ENCODE measurements around the gene RBPMS2.

DNA sequence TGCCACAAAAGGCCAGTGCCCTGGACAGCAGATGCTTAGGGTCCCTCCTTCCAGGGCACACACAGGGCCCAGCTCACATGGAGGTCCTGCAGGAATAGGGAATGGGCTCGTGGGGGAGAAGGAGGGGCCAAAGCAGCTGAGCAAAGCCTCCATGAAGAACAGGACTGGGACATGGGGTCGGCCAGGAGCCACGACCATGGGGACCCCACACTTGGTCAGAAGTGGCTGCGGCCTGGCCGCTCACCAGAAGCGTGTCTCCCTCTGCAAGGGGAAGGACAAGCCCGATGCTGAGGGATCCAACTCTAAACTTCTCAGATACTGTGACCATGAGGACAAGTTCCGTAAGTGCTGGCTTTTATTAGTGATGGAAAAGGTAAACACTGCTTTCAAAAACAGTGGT, 15.3 kb downstream of the RBPMS2 start:
- no peak for TF ChIP-seq EZH2 (IDR thresholded peaks at IDR 0.05; ENCODE audit: borderline replicate concordance, insufficient read depth, low read depth, low read length, poor library complexity, severe bottlenecking)
- TF ChIP-seq, protein P1, sequence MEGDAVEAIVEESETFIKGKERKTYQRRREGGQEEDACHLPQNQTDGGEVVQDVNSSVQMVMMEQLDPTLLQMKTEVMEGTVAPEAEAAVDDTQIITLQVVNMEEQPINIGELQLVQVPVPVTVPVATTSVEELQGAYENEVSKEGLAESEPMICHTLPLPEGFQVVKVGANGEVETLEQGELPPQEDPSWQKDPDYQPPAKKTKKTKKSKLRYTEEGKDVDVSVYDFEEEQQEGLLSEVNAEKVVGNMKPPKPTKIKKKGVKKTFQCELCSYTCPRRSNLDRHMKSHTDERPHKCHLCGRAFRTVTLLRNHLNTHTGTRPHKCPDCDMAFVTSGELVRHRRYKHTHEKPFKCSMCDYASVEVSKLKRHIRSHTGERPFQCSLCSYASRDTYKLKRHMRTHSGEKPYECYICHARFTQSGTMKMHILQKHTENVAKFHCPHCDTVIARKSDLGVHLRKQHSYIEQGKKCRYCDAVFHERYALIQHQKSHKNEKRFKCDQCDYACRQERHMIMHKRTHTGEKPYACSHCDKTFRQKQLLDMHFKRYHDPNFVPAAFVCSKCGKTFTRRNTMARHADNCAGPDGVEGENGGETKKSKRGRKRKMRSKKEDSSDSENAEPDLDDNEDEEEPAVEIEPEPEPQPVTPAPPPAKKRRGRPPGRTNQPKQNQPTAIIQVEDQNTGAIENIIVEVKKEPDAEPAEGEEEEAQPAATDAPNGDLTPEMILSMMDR (IDR thresholded peaks at IDR 0.05), result no peak

Data from B cell (primary cell).